NCI-H226 (cell line): ENCODE results near the gene CCL13.
"Not testable (repeated sequence)": the region's sequence is repeated elsewhere in the genome, so short reads cannot be mapped to it uniquely, and the experiment has no call there.

Experiments
- DNase-seq: peaks from one replicate; pipeline ENCODE4 v3.0.0-alpha.2; 2015

Gene CCL13

GRCh38 chr17:34356194-34356593, at the start of gene CCL13:
TSS of gene CCL13 (plus strand) at chr17:34356480. CDS start at chr17:34356527, 47 bp downstream.
- no peak for DNase-seq

GRCh38 chr17:34307110-34307509, 49.2 kb upstream of the CCL13 start:
- DNase-seq, result no peak

- DNase-seq, result no peak
Observed at GRCh38 chr17:34308371-34308770, 47.9 kb upstream of the CCL13 start.

GRCh38 chr17:34311291-34311690, 45.0 kb upstream of the CCL13 start:
- DNase-seq, result no peak

GRCh38 chr17:34312080-34312479, 44.2 kb upstream of the CCL13 start:
- DNase-seq, result no peak

- DNase-seq, result no peak
Observed at GRCh38 chr17:34313164-34313563, 43.1 kb upstream of the CCL13 start.

GRCh38 chr17:34314279-34314678, 42.0 kb upstream of the CCL13 start:
- DNase-seq, result no peak

GRCh38 chr17:34318474-34318873, 37.8 kb upstream of the CCL13 start:
- no peak for DNase-seq

GRCh38 chr17:34319039-34319483, 37.2 kb upstream of the CCL13 start, which contains the start of gene CCL8:
TSS of gene CCL8 (plus strand) at chr17:34319435. CDS start at chr17:34319502, 67 bp downstream.
- no peak for DNase-seq

- DNase-seq, result no peak
Observed at GRCh38 chr17:34321964-34322363, 34.3 kb upstream of the CCL13 start.

GRCh38 chr17:34327580-34327979, 28.7 kb upstream of the CCL13 start:
- not testable (repeated sequence) for DNase-seq

GRCh38 chr17:34337701-34338100, 18.6 kb upstream of the CCL13 start:
- no peak for DNase-seq

GRCh38 chr17:34339138-34339770, 17.0 kb upstream of the CCL13 start:
- DNase-seq, result no peak

GRCh38 chr17:34341916-34342315, 14.4 kb upstream of the CCL13 start:
- DNase-seq, result no peak

GRCh38 chr17:34347063-34347462, 9.2 kb upstream of the CCL13 start:
- no peak for DNase-seq

GRCh38 chr17:34349751-34350150, 6.5 kb upstream of the CCL13 start:
- DNase-seq, result no peak

GRCh38 chr17:34351096-34351495, 5.2 kb upstream of the CCL13 start:
- DNase-seq, result no peak

GRCh38 chr17:34352191-34352590, 4.1 kb upstream of the CCL13 start:
- DNase-seq, result no peak

- no peak for DNase-seq
Observed at GRCh38 chr17:34354637-34355036, 1.6 kb upstream of the CCL13 start.

GRCh38 chr17:34357398-34357797, 1.1 kb downstream of the CCL13 start:
- DNase-seq, result no peak

- DNase-seq, result no peak
Observed at GRCh38 chr17:34358631-34359030, 2.4 kb downstream of the CCL13 start.

GRCh38 chr17:34360601-34361270, 4.5 kb downstream of the CCL13 start:
- DNase-seq, result no peak

- peak; percentile 71 for DNase-seq
Observed at GRCh38 chr17:34361478-34362061, 5.3 kb downstream of the CCL13 start.

- DNase-seq, result no peak
Observed at GRCh38 chr17:34363183-34363661, 6.9 kb downstream of the CCL13 start, which contains the start of gene CCL1. TSS of gene CCL1 (minus strand) at chr17:34363233. CDS start at chr17:34363161, 72 bp downstream.
